Measurements from ENCODE around the gene DNASE1L3.

DNA sequence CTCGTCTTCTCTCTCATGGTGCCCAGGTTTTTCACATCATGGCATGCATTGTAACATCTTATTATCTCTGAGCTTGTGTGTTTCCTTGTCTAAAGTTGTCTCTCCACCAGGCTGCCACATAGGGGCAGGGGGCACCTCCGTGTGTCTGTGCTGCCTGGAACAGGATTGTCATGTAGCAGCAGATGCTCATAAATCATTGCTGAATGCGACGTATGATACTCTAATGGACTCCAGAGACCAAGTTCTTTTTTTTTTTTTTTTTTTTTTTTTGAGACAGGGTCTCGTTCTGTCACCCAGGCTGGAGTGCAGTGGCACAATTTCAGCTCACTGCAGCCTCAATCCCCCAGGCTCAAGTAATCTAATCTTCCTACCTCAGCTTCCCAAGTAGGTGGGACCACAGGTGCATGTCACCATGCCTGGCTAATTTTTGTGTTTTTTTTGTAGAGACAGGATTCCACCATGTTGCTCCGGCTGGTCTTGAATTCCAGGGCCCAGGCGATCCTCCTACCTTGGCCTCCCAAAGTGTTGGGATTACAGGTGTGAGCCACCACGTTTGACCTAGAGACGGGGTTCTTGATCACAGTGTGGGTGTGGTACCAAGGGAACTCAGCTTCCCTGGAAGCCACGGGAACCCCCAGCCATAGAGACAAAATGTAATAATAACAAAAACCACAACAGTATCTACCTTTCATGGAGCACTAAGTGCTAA, 4.7 kb upstream of the DNASE1L3 start:
- TF ChIP-seq, protein P1, sequence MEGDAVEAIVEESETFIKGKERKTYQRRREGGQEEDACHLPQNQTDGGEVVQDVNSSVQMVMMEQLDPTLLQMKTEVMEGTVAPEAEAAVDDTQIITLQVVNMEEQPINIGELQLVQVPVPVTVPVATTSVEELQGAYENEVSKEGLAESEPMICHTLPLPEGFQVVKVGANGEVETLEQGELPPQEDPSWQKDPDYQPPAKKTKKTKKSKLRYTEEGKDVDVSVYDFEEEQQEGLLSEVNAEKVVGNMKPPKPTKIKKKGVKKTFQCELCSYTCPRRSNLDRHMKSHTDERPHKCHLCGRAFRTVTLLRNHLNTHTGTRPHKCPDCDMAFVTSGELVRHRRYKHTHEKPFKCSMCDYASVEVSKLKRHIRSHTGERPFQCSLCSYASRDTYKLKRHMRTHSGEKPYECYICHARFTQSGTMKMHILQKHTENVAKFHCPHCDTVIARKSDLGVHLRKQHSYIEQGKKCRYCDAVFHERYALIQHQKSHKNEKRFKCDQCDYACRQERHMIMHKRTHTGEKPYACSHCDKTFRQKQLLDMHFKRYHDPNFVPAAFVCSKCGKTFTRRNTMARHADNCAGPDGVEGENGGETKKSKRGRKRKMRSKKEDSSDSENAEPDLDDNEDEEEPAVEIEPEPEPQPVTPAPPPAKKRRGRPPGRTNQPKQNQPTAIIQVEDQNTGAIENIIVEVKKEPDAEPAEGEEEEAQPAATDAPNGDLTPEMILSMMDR (IDR thresholded peaks at IDR 0.05; ENCODE audit: insufficient read depth, low read length, poor library complexity, severe bottlenecking): no peak
- TF ChIP-seq EZH2phosphoT487 (conservative IDR thresholded peaks at IDR 0.05; ENCODE audit: low read length): no peak
